Activated B cell treated with CpG ODN at 0.5 μM for 24 hours (primary cell): ENCODE data around the gene SNX3. TPM values are rescaled to one million over a fixed set of nuclear protein-coding genes. Genes with fewer than 3 reads are reported as not detected.
A peak's percentile ranks its signal among the peaks of the same experiment; 100 is the strongest.

Experiments used
- ATAC-seq: fragments of 200-7000 bp; cut with Tn5 transposase; one replicate; pipeline ENCODE4 v1.10.0; 2021; ENCODE audit warnings: low read depth, mild to moderate bottlenecking, moderate library complexity
- CTCF ChIA-PET: fragments of 350-600 bp; sonication (Branson Sonifier 250); formaldehyde crosslinking; loops from one replicate; lab custom pipeline; 2021; ENCODE audit warnings: antibody characterized with exemption; lab: Charles Lee
- POLR2A ChIA-PET: fragments of 350-600 bp; sonication (Branson Sonifier 250); formaldehyde crosslinking; loops from one replicate; lab custom pipeline; 2021; ENCODE audit warnings: antibody characterized with exemption; lab: Charles Lee
- DNase-seq: peaks from one replicate; pipeline ENCODE4 v3.0.0; 2022
- H3K27ac Mint-ChIP-seq: one replicate; pipeline ENCODE4 v1.8.0; 2020; ENCODE audit warnings: mixed read lengths
- H3K27me3 Mint-ChIP-seq: one replicate; pipeline ENCODE4 v1.8.0; 2021; ENCODE audit warnings: mixed read lengths
- H3K36me3 Mint-ChIP-seq: one replicate; pipeline ENCODE4 v1.8.0; 2021; ENCODE audit warnings: low read depth, mixed read lengths
- H3K4me1 Mint-ChIP-seq: one replicate; pipeline ENCODE4 v1.8.0; 2021; ENCODE audit warnings: mixed read lengths
- H3K4me3 Mint-ChIP-seq: one replicate; pipeline ENCODE4 v1.8.0; 2020; ENCODE audit warnings: mild to moderate bottlenecking, mixed read lengths
- H3K9me3 Mint-ChIP-seq: one replicate; pipeline ENCODE4 v1.8.0; 2020; ENCODE audit warnings: mixed read lengths
- CTCF ChIP-seq: fragments of 200-600 bp; IDR thresholded peaks from one replicate; pipeline ENCODE4 v1.8.0; 2022; ENCODE audit warnings: antibody characterized with exemption, mild to moderate bottlenecking
- intact Hi-C: fragments of 100-400 bp; cut with micrococcal nuclease; formaldehyde crosslinking; loops from one replicate; pipeline ENCODE4 v1.15.1; 2024
- total RNA-seq: library from RNA; stranded (reverse); gene quantifications from 2 replicates; pipeline ENCODE4 v1.2.3, GENCODE V29; 2022

SNX3 gene
- total RNA-seq, 1 donor from 2014 or later: 121 TPM

GRCh38 chr6:108166664-108167448, 94.0 kb downstream of the SNX3 start:
- ChIA-PET CTCF (interaction anchor here (1.4 to 2.1 kb wide), 2 partner anchors 50 to 326 kb away, joined by 4 to 12 read pairs; no protein-coding TSS in a partner anchor), POLR2A (interaction anchor here (0.6 kb wide), 2 partner anchors 1048 to 1253 kb away, joined by 3 to 6 read pairs; no protein-coding TSS in a partner anchor)
- Mint-ChIP-seq H3K9me3 (peaks cover 3% of the 10 kb centered on the region), H3K27ac (peak overlapping the region; percentile 41), H3K4me1 (peaks cover 56% of the 10 kb centered on the region), H3K27me3 (peaks cover 79% of the 10 kb centered on the region), H3K36me3 (peaks cover 6% of the 10 kb centered on the region), H3K4me3 (peak overlapping the region; percentile 57)
- DNase-seq: no peak
- no peak for ATAC-seq
- intact Hi-C loops: loop anchor here (5.0 kb wide), 2 partner anchors 680 to 1050 kb away; partner anchors contain the start of gene BEND3
- TF ChIP-seq CTCF: no peak

- no peak for DNase-seq
- peaks cover 80% of the 10 kb centered on the region for H3K27me3 Mint-ChIP-seq
- ATAC-seq: no peak
- H3K36me3 Mint-ChIP-seq: peaks cover 6% of the 10 kb centered on the region
- ChIA-PET CTCF (no interaction called here), POLR2A (interaction anchor here (0.6 kb wide), 1 partner anchor 1047 kb away, joined by 6 read pairs; no protein-coding TSS in a partner anchor)
- peak within 1 kb of the TSS; percentile 71 for H3K27ac Mint-ChIP-seq
- peak within 1 kb of the TSS; percentile 71 for H3K4me3 Mint-ChIP-seq
- intact Hi-C loops: loop anchor here (5.0 kb wide), 2 partner anchors 679 to 1049 kb away; partner anchors contain the start of gene BEND3
- no peak for TF ChIP-seq CTCF
- peaks cover 52% of the 10 kb centered on the region for H3K4me1 Mint-ChIP-seq
- peaks cover 3% of the 10 kb centered on the region for H3K9me3 Mint-ChIP-seq
Measured at GRCh38 chr6:108165714-108166663, 94.9 kb downstream of the SNX3 start, which contains the start of gene NR2E1. TSS of gene NR2E1 (plus strand) at chr6:108166022. CDS start at chr6:108166766, 744 bp downstream.

GRCh38 chr6:108164815-108165706, 95.8 kb downstream of the SNX3 start:
- intact Hi-C loops: loop anchor here (5.0 kb wide), 2 partner anchors 678 to 1048 kb away; partner anchors contain the start of gene BEND3

GRCh38 chr6:108164543-108164814, 96.4 kb downstream of the SNX3 start:
- DNase-seq (no peak), ATAC-seq (no peak)
- no peak for TF ChIP-seq CTCF
- peaks cover 79% of the 10 kb centered on the region for H3K27me3 Mint-ChIP-seq
- H3K27ac Mint-ChIP-seq: peak overlapping the region; percentile 7
- H3K4me3 Mint-ChIP-seq: peak overlapping the region; percentile 15
- intact Hi-C loops: no loop called here
- peaks cover 49% of the 10 kb centered on the region for H3K4me1 Mint-ChIP-seq
- CTCF ChIA-PET: interaction anchor here (1.3 kb wide), 1 partner anchor 328 kb away, joined by 5 read pairs; no protein-coding TSS in a partner anchor
- peaks cover 3% of the 10 kb centered on the region for H3K9me3 Mint-ChIP-seq
- H3K36me3 Mint-ChIP-seq: peaks cover 6% of the 10 kb centered on the region
- POLR2A ChIA-PET: no interaction called here

More at GRCh38 chr6:108164815-108165706, 95.8 kb downstream of the SNX3 start:
- Mint-ChIP-seq H3K27ac (peak overlapping the region; percentile 71), H3K4me3 (peak overlapping the region; percentile 71), H3K9me3 (peaks cover 3% of the 10 kb centered on the region), H3K36me3 (peaks cover 6% of the 10 kb centered on the region), H3K4me1 (peaks cover 49% of the 10 kb centered on the region), H3K27me3 (peaks cover 80% of the 10 kb centered on the region)
- no peak for TF ChIP-seq CTCF
- no peak for ATAC-seq
- ChIA-PET CTCF (interaction anchor here (1.3 kb wide), 1 partner anchor 327 kb away, joined by 5 read pairs; no protein-coding TSS in a partner anchor), POLR2A (no interaction called here)
- DNase-seq: peak; percentile 21
